Natural killer cell (primary cell): ENCODE results near the gene FAM170B. TPM values are rescaled to one million over a fixed set of nuclear protein-coding genes. Genes with fewer than 3 reads are reported as not detected.

ENCODE experiments used
- ATAC-seq, 3 donors: fragments of 150-1000 bp in 2 of 3; fragments of 200-7000 bp in 1 of 3; cut with Tn5 transposase; 1 replicate in 1 of 3; 2 replicates in 2 of 3; pipeline ENCODE4 v1.10.0; 2021; ENCODE audit warnings: mild to moderate bottlenecking in 2 of 3, moderate library complexity in 2 of 3
- DNase-seq, 2 donors: peaks; one replicate each; pipeline versions ENCODE4 v3.0.0 to v3.0.0-alpha.2; 2013 to 2021; ENCODE audit warnings: mixed read lengths in 1 of 2
- H3K27ac ChIP-seq: one replicate; pipeline ENCODE4 v1.5.1; 2013; ENCODE audit warnings: mild to moderate bottlenecking, low read length
- H3K27me3 ChIP-seq: one replicate; pipeline ENCODE4 v1.6.1; 2013; ENCODE audit warnings: low read length; ENCODE audit not compliant: control insufficient read depth, insufficient read depth
- H3K36me3 ChIP-seq: one replicate; pipeline ENCODE4 v1.6.1; 2013; ENCODE audit warnings: low read length; ENCODE audit not compliant: control insufficient read depth, insufficient read depth
- H3K4me1 ChIP-seq: one replicate; pipeline ENCODE4 v1.6.1; 2013; ENCODE audit warnings: low read length; ENCODE audit not compliant: control insufficient read depth, insufficient read depth
- H3K4me3 ChIP-seq: one replicate; pipeline ENCODE4 v1.5.1; 2013; ENCODE audit warnings: low read length
- H3K9me3 ChIP-seq: one replicate; pipeline ENCODE4 v1.6.1; 2013; ENCODE audit warnings: low read length; ENCODE audit not compliant: control insufficient read depth, insufficient read depth
- H3K27ac Mint-ChIP-seq, 2 donors: one replicate each; pipeline ENCODE4 v1.8.0; 2022; ENCODE audit warnings: mild to moderate bottlenecking in 2 of 2, mixed read lengths in 2 of 2, moderate library complexity in 1 of 2
- H3K27me3 Mint-ChIP-seq, 2 donors: one replicate each; pipeline ENCODE4 v1.8.0; 2022; ENCODE audit warnings: low read depth in 2 of 2, mixed read lengths in 2 of 2
- H3K36me3 Mint-ChIP-seq: one replicate; pipeline ENCODE4 v1.8.0; 2022; ENCODE audit warnings: mixed read lengths
- H3K4me1 Mint-ChIP-seq, 2 donors: one replicate each; pipeline ENCODE4 v1.8.0; 2022; ENCODE audit warnings: mixed read lengths in 2 of 2
- H3K4me3 Mint-ChIP-seq: one replicate; pipeline ENCODE4 v1.8.0; 2022; ENCODE audit warnings: mild to moderate bottlenecking, moderate library complexity, mixed read lengths
- H3K9me3 Mint-ChIP-seq, 2 donors: one replicate each; pipeline ENCODE4 v1.8.0; 2022; ENCODE audit warnings: mixed read lengths in 2 of 2
- WGBS: methylation state at CpG from one replicate; pipeline ENCODE4 v1.1.7; 2013; ENCODE audit warnings: missing lambda C conversion rate; ENCODE audit not compliant: insufficient coverage; 5-methylcytosine and 5-hydroxymethylcytosine counted together
- intact Hi-C: fragments of 100-400 bp; cut with micrococcal nuclease; formaldehyde crosslinking; loops from one replicate; pipeline ENCODE4 v1.14.2; 2022
- total RNA-seq, 4 donors: library from RNA; stranded (reverse); fragments of 120-200 nt in 1 of 4; gene quantifications; one replicate each; pipeline versions ENCODE4 v1.2.3 to v1.2.4, GENCODE V29; 2013 to 2022
- TF ChIP-seq, protein P1 (sequence below): fragments of 200-600 bp; IDR thresholded peaks from one replicate; pipeline ENCODE4 v1.8.0; 2022; ENCODE audit warnings: antibody characterized with exemption

The FAM170B gene
- total RNA-seq, 3 donors from 2014 or later (not counting 1 experiment from before 2014, with no cell fraction given) = not detected

DNA sequence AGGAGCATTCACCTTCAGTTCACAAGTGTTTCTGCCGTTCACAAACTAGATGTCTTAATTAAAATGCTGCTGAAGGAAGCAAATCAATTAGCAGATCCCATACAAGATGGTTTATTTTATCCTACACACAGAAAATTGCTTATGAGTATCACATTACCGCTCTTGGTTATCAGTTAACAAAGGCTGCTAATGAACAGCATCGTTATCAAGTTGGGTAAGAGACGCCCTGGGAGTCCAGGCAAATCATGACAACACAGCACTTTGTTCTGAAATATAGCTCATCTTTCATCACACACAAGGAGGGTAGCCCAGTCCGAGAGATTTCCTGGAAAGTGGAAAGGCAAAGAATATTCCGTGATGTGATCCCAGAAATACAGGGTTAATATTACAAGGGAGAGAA is 20.8 kb upstream of the FAM170B start:
- H3K27me3 ChIP-seq = no peaks in the 10 kb centered on the region
- Mint-ChIP-seq H3K27me3 (no peaks in the 10 kb centered on the region), H3K9me3 (no peaks in the 10 kb centered on the region)

DNA sequence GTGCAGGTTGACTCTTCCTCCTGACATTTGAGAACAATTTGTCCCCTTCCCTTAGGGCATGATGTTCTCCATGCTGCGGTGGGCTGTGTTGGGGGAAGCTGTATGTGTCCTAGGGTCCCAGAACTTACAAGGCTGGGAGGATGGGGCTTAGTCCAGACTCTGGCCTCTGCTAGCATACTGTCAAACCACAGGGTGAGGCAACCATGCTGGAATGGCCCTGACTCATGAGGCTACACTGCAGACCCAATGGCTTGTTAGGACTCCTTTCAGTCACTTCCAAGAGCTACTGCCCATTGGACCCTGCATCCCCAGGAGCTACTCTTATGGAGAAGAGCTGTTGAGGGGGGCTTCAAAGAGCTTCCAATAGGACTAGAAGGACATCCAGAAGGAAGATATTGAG is 20.1 kb upstream of the FAM170B start:
- H3K4me1 Mint-ChIP-seq = peaks cover 44 to 47% of the 10 kb centered on the region in 2 donors
- H3K27me3 Mint-ChIP-seq = no peaks in the 10 kb centered on the region
- H3K36me3 Mint-ChIP-seq = no peaks in the 10 kb centered on the region
- no peak for DNase-seq
- H3K9me3 ChIP-seq = no peaks in the 10 kb centered on the region
- H3K27ac Mint-ChIP-seq = no peak overlapping the region
- WGBS = 92% methylated on average over 1 of the region's 1 CpG
- TF ChIP-seq, protein P1, sequence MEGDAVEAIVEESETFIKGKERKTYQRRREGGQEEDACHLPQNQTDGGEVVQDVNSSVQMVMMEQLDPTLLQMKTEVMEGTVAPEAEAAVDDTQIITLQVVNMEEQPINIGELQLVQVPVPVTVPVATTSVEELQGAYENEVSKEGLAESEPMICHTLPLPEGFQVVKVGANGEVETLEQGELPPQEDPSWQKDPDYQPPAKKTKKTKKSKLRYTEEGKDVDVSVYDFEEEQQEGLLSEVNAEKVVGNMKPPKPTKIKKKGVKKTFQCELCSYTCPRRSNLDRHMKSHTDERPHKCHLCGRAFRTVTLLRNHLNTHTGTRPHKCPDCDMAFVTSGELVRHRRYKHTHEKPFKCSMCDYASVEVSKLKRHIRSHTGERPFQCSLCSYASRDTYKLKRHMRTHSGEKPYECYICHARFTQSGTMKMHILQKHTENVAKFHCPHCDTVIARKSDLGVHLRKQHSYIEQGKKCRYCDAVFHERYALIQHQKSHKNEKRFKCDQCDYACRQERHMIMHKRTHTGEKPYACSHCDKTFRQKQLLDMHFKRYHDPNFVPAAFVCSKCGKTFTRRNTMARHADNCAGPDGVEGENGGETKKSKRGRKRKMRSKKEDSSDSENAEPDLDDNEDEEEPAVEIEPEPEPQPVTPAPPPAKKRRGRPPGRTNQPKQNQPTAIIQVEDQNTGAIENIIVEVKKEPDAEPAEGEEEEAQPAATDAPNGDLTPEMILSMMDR = no peak
- no peak overlapping the region for H3K4me3 Mint-ChIP-seq
- H3K4me3 ChIP-seq = no peak overlapping the region
- H3K27me3 ChIP-seq = no peaks in the 10 kb centered on the region
- ATAC-seq = no peak
- intact Hi-C loops = no loop called here
- peaks cover 14% of the 10 kb centered on the region for H3K4me1 ChIP-seq
- H3K36me3 ChIP-seq = no peaks in the 10 kb centered on the region
- H3K9me3 Mint-ChIP-seq = no peaks in the 10 kb centered on the region
- H3K27ac ChIP-seq = no peak overlapping the region

More for the DNA sequence above, 20.8 kb upstream of the FAM170B start:
- Mint-ChIP-seq H3K4me1 (peaks cover 43% of the 10 kb centered on the region in 2 donors), H3K36me3 (no peaks in the 10 kb centered on the region), H3K27ac (no peak overlapping the region), H3K4me3 (no peak overlapping the region)
- H3K9me3 ChIP-seq = no peaks in the 10 kb centered on the region
- H3K4me3 ChIP-seq = no peak overlapping the region
- DNase-seq (no peak), ATAC-seq (no peak)
- intact Hi-C loops = no loop called here
- TF ChIP-seq, protein P1 = no peak
- peaks cover 14% of the 10 kb centered on the region for H3K4me1 ChIP-seq
- no peak overlapping the region for H3K27ac ChIP-seq
- WGBS = 97% methylated on average over 6 of the region's 6 CpGs
- no peaks in the 10 kb centered on the region for H3K36me3 ChIP-seq

DNA sequence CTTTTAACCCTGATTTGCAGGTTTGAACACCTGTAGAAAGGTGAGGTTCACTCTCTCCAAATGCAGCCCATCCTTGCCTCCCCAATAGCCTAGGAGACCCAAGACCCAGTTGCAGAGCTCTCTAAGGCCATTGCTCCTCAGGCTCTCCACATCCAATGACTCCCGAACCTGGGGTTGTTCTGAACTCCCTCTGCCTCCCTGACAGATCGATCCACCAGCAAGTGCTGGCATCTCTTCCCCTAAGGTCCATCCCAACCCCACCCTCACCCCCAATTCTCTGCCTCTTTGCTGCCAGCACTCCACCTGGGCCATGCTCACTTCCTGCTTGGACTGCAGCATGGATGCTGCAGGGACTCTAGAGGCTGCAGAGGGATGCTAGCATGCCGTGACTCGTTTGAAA is 19.3 kb upstream of the FAM170B start:
- H3K4me1 Mint-ChIP-seq = peaks cover 44 to 47% of the 10 kb centered on the region in 2 donors
- H3K27ac ChIP-seq = no peak overlapping the region
- intact Hi-C loops = no loop called here
- no peak overlapping the region for H3K27ac Mint-ChIP-seq
- H3K27me3 ChIP-seq = no peaks in the 10 kb centered on the region
- H3K36me3 Mint-ChIP-seq = peaks cover 6% of the 10 kb centered on the region
- H3K9me3 ChIP-seq = no peaks in the 10 kb centered on the region
- H3K4me1 ChIP-seq = peaks cover 14% of the 10 kb centered on the region
- peaks cover 0 to 3% of the 10 kb centered on the region in 2 donors for H3K27me3 Mint-ChIP-seq
- peaks cover 0 to 2% of the 10 kb centered on the region in 2 donors for H3K9me3 Mint-ChIP-seq
- 64% methylated on average over 4 of the region's 4 CpGs for WGBS
- H3K4me3 Mint-ChIP-seq = no peak overlapping the region
- H3K4me3 ChIP-seq = no peak overlapping the region
- DNase-seq = no peak
- TF ChIP-seq, protein P1 = no peak
- H3K36me3 ChIP-seq = no peaks in the 10 kb centered on the region
- ATAC-seq = no peak

DNA sequence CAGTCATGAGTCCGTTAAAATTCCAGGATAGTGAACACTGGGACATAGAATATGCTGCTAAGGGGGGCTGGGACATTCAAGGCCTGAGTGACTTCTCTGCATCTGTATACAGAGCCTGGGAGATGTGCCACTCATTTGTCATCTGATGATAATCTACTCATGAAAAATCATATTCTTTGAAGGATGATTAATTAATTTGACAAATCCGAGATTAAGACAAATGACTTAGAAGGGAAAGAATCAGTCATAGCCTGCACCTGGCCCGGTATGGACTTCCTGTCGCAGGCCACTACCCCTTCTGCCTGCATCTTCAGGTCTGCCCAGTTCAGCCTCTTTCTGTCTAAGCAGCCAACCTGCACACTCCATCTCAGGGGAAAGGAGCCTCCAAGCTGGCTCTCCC is 18.8 kb upstream of the FAM170B start:
- Histone ChIP-seq H3K4me1 (peaks cover 14% of the 10 kb centered on the region), H3K9me3 (no peaks in the 10 kb centered on the region), H3K27ac (no peak overlapping the region), H3K4me3 (no peak overlapping the region), H3K36me3 (no peaks in the 10 kb centered on the region), H3K27me3 (no peaks in the 10 kb centered on the region)
- intact Hi-C loops = no loop called here
- H3K27ac Mint-ChIP-seq = no peak overlapping the region
- ATAC-seq (no peak), DNase-seq (no peak)
- peaks cover 1 to 3% of the 10 kb centered on the region in 2 donors for H3K9me3 Mint-ChIP-seq
- peaks cover 0 to 4% of the 10 kb centered on the region in 2 donors for H3K27me3 Mint-ChIP-seq
- TF ChIP-seq, protein P1 = no peak
- H3K4me1 Mint-ChIP-seq = peaks cover 41 to 44% of the 10 kb centered on the region in 2 donors
- H3K36me3 Mint-ChIP-seq = peaks cover 10% of the 10 kb centered on the region
- WGBS = 79% methylated on average over 4 of the region's 4 CpGs
- no peak overlapping the region for H3K4me3 Mint-ChIP-seq
